Retinal pigment epithelial cell (primary cell): ENCODE results near the gene FHIP1B.

Experiments used
- DNase-seq: peaks from one replicate; pipeline ENCODE4 v3.0.0-alpha.2; 2010; ENCODE audit warnings: low read depth
- H3K4me3 ChIP-seq: 2 replicates; pipeline ENCODE4 v1.5.1; 2011; ENCODE audit warnings: mild to moderate bottlenecking, low read length, control low read depth, moderate library complexity
- TF ChIP-seq, protein P1 (sequence below): conservative IDR thresholded peaks from 2 replicates; pipeline ENCODE4 v1.5.1; 2011; ENCODE audit warnings: low read depth, low read length, control low read depth, inconsistent platforms

The FHIP1B gene

DNA sequence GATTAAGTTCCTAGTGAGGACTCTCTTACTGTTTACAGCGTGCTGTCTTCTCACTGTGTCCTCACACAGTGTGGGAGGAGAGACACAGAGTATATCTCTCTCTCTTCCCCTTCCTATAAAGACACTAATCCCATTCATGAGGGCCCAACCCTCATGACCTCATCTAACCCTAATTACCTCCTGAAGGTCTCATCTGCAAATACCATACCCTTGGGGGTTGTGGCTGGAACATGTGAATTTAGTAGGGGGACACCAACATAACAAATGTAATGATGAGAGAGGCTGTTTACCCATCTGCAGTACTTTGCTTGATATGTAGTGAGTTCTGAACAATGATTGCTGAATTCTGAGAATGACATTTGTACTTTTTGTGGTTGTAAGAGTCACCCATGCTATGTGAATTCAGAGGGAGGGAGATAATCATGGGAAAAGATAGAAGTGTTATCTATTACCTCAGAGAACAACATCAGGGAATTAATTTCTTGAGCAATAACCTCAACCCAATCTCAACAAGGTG lies 40.3 kb downstream of the FHIP1B start:
- TF ChIP-seq, protein P1, sequence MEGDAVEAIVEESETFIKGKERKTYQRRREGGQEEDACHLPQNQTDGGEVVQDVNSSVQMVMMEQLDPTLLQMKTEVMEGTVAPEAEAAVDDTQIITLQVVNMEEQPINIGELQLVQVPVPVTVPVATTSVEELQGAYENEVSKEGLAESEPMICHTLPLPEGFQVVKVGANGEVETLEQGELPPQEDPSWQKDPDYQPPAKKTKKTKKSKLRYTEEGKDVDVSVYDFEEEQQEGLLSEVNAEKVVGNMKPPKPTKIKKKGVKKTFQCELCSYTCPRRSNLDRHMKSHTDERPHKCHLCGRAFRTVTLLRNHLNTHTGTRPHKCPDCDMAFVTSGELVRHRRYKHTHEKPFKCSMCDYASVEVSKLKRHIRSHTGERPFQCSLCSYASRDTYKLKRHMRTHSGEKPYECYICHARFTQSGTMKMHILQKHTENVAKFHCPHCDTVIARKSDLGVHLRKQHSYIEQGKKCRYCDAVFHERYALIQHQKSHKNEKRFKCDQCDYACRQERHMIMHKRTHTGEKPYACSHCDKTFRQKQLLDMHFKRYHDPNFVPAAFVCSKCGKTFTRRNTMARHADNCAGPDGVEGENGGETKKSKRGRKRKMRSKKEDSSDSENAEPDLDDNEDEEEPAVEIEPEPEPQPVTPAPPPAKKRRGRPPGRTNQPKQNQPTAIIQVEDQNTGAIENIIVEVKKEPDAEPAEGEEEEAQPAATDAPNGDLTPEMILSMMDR: no peak
- H3K4me3 ChIP-seq: no peak overlapping the region
- no peak for DNase-seq

GRCh38 chr11:6191742-6192141 lies 42.7 kb downstream of the FHIP1B start:
- TF ChIP-seq, protein P1: no peak
- DNase-seq: no peak
- no peak overlapping the region for H3K4me3 ChIP-seq

DNA sequence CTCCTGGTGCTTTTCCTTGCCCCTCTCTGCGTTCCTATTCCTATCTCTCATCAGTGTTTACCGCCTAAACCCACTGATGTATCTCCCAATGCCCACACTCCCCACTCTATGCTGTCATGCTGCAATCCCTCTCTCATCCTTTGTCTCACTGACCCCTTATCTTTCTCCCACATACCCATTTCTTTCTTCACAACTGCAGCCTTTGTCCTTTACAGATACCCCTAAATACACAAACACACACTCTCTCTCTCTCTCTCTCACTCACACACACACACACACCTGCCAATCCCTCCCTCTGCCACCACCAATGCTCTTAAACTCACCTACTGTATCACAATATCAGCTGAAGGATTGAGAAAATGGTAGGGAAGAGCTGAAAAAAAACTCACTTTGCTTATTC lies 59.0 kb downstream of the FHIP1B start:
- no peak overlapping the region for H3K4me3 ChIP-seq
- no peak for DNase-seq
- TF ChIP-seq, protein P1: no peak

DNA sequence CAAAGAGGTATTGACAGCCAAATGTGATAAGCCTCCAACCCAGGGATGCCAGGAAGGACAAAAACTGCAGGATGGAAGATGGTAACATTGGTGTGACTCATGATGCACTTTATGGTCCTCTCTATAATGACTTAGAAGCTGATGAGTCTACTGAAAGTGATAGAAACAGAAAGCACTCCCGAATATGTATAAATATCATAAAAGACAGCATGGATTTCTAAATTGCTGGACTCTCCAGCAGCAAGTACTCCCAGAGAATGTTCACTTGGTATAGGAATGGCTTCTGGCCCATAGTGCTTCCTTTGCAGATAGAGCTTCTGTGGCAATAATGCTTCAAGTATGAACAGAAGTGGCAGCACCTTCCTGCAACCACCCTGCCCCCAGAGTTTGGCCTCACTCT lies 64.2 kb downstream of the FHIP1B start, which contains the start of gene OR52B2:
Gene OR52B2, minus strand, starts transcription at position 101 of the 400 bp plus-strand sequence. Its CDS starts 0 bp downstream, at position 101.
- TF ChIP-seq, protein P1: no peak
- no peak within 1 kb of the TSS for H3K4me3 ChIP-seq
- no peak for DNase-seq
